Measurements from ENCODE around the gene RGS18. TPM values are rescaled to one million over a fixed set of nuclear protein-coding genes. Genes with fewer than 3 reads are reported as not detected.

Gene RGS18
- total and polyA plus RNA-seq, 2 experiments from 2014 or later: not detected

GRCh38 chr1:192109576-192109975 lies 48.7 kb upstream of the RGS18 start:
- H3K27ac Mint-ChIP-seq: no peak overlapping the region
- TF ChIP-seq ZNF462 (CRISPR knock-in tag; IDR thresholded peaks at IDR 0.05): no peak
- TF ChIP-seq ZNF331 (CRISPR knock-in tag; IDR thresholded peaks at IDR 0.05; ENCODE audit: low read depth): no peak
- TF ChIP-seq STAT1 (IDR thresholded peaks at IDR 0.05; ENCODE audit: unreplicated experiment): no peak
- TF ChIP-seq POLR2AphosphoS5 (IDR thresholded peaks at IDR 0.05; ENCODE audit: low read depth): no peak
- no peak for TF ChIP-seq JUNB (IDR thresholded peaks at IDR 0.05; ENCODE audit: unreplicated experiment)
- no peak for TF ChIP-seq ETS1 (IDR thresholded peaks at IDR 0.05)
- TF ChIP-seq NANOG (IDR thresholded peaks at IDR 0.05; ENCODE audit: borderline replicate concordance): no peak
- no peak for TF ChIP-seq EZH2 (IDR thresholded peaks at IDR 0.05; ENCODE audit: low read depth, unreplicated experiment)
- no peak for TF ChIP-seq ZNF114 (CRISPR knock-in tag; IDR thresholded peaks at IDR 0.05)
- no peak for TF ChIP-seq CTCF (conservative IDR thresholded peaks at IDR 0.05; ENCODE audit: low read depth in 2 of 2)
- no peak for TF ChIP-seq CREB1 (CRISPR knock-in tag; IDR thresholded peaks at IDR 0.05; ENCODE audit: low read depth)
- no peak for TF ChIP-seq EZH2phosphoT487 (IDR thresholded peaks at IDR 0.05; ENCODE audit: unreplicated experiment)
- no peak for TF ChIP-seq REST (IDR thresholded peaks at IDR 0.05; ENCODE audit: unreplicated experiment)
- Histone ChIP-seq H3K27ac (ENCODE audit: low read depth) (no peak overlapping the region), H4K20me1 (replicated peaks; ENCODE audit: insufficient read depth) (no peaks in the 10 kb centered on the region), H3K27me3 (ENCODE audit: insufficient read depth) (no peaks in the 10 kb centered on the region), H3K79me2 (replicated peaks; ENCODE audit: insufficient read depth) (no peaks in the 10 kb centered on the region), H3K4me2 (no peak overlapping the region), H3K4me1 (ENCODE audit: insufficient read depth) (peaks cover 7% of the 10 kb centered on the region), H2AFZ (peak overlapping the region; percentile 28; the same call in 1 of the 2 replicates), H3K4me3 (no peak overlapping the region), H3F3A (replicated peaks; ENCODE audit: low read depth) (no peaks in the 10 kb centered on the region), H3K9me2 (ENCODE audit: insufficient read depth) (peaks cover 6% of the 10 kb centered on the region; the same call in 1 of the 2 replicates), H3K36me3 (ENCODE audit: insufficient read depth) (no peaks in the 10 kb centered on the region)
- no peaks in the 10 kb centered on the region for H3K9me3 Mint-ChIP-seq
- H3K36me3 Mint-ChIP-seq (ENCODE audit: low read depth): no peaks in the 10 kb centered on the region
- H3K4me1 Mint-ChIP-seq: peaks cover 10% of the 10 kb centered on the region
- DNase-seq (ENCODE audit: low spot score) (no peak), ATAC-seq (no peak)
- no peaks in the 10 kb centered on the region for H3K27me3 Mint-ChIP-seq (ENCODE audit: insufficient read depth, low read depth, poor library complexity)
- no peak overlapping the region for H3K4me3 Mint-ChIP-seq
